NT2/D1 (cell line): ENCODE results near the gene CFAP61.
"Not testable (repeated sequence)": the region's sequence is repeated elsewhere in the genome, so short reads cannot be mapped to it uniquely, and the experiment has no call there.

Experiments
- DNase-seq: peaks from one replicate; pipeline ENCODE4 v3.0.0-alpha.2; 2011; ENCODE audit warnings: low read depth, low spot score
- H3K27me3 ChIP-seq: 2 replicates; pipeline ENCODE4 v1.6.0; 2011; ENCODE audit warnings: mild to moderate bottlenecking; ENCODE audit not compliant: insufficient read length, insufficient read depth
- H3K36me3 ChIP-seq: 2 replicates; pipeline ENCODE4 v1.6.1; 2011; ENCODE audit warnings: mild to moderate bottlenecking, low read length, mixed read lengths; ENCODE audit not compliant: insufficient read depth, insufficient read length
- H3K4me1 ChIP-seq: 2 replicates; pipeline ENCODE4 v1.5.1; 2011; ENCODE audit not compliant: insufficient read depth, insufficient read length
- H3K4me3 ChIP-seq: 2 replicates; pipeline ENCODE4 v1.5.1; 2011; ENCODE audit warnings: low read depth; ENCODE audit not compliant: insufficient read length
- H3K9ac ChIP-seq: 2 replicates; pipeline ENCODE4 v1.6.0; 2011; ENCODE audit warnings: low read depth; ENCODE audit not compliant: insufficient read length
- H3K9me3 ChIP-seq: 2 replicates; pipeline ENCODE4 v1.5.1; 2011; ENCODE audit warnings: mild to moderate bottlenecking, low read length; ENCODE audit not compliant: insufficient read depth
- SUZ12 ChIP-seq: IDR thresholded peaks from 2 replicates; pipeline ENCODE4 v1.6.1; 2011; ENCODE audit not compliant: insufficient read length, insufficient read depth; ENCODE audit errors: extremely low read depth
- YY1 ChIP-seq: IDR thresholded peaks from 2 replicates; pipeline ENCODE4 v1.6.1; 2011; ENCODE audit not compliant: insufficient read length, insufficient read depth
- ZNF274 ChIP-seq: IDR thresholded peaks from 2 replicates; pipeline ENCODE4 v1.6.1; 2011; ENCODE audit warnings: mild to moderate bottlenecking, low read depth, low read length

The CFAP61 gene, protein sequence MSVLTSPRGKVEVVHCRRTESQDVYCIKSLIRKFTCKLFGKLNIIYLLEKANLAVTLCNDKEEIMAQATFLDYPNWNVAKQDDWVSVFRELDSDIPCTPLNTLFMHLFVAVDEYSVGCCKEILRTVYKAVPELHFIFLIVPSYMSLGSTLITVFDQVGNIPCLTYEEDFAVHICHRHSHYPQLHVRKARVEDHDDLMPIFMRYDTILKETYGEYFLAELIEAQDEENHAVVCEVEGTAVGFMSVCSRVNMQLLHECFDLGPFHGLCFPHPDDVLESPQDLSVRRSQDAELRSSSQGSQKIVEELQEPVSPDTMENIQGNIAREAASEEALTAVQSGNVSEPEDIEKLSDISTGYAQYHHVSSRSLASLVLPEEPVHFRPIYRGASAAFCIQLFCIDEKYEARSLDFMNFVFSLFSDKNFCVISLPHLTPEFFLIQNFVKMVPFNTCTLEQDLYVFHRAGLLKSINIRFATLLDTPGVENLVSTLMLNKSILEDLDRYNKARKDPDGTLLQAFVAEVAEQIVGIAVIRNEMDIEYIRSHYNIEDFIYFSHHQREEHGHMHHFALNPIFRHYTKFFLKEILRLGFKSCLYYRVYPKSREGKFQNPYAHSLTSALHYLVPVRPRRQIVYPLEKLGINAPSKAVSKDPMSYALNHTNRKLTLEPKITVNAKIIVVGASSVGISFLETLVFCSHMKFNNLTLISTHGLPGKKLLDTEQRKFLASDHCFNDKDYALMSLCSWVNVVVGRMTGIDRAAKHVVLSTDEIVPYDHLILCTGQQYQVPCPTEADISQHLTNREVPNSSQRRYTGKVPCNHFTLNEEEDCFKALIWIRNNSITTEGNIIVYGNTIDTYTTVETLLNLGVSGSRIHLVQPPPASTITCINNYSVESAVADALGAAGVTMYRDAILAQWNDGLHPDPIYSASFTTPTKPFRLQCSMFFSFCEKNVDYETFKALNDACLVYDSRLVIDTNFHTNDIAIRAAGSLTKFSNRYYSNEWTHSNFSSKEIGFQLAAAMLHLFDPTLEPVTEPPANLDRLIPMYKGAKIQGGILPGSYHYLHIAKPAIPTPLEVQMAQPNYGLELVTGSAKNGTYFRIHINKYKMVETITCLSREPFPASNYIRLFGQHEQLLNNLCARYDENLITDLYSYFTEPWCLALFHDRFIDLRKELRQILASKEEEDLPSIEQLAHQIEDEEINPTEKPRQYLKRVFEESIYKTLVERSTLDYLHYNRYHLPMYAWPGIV

DNA sequence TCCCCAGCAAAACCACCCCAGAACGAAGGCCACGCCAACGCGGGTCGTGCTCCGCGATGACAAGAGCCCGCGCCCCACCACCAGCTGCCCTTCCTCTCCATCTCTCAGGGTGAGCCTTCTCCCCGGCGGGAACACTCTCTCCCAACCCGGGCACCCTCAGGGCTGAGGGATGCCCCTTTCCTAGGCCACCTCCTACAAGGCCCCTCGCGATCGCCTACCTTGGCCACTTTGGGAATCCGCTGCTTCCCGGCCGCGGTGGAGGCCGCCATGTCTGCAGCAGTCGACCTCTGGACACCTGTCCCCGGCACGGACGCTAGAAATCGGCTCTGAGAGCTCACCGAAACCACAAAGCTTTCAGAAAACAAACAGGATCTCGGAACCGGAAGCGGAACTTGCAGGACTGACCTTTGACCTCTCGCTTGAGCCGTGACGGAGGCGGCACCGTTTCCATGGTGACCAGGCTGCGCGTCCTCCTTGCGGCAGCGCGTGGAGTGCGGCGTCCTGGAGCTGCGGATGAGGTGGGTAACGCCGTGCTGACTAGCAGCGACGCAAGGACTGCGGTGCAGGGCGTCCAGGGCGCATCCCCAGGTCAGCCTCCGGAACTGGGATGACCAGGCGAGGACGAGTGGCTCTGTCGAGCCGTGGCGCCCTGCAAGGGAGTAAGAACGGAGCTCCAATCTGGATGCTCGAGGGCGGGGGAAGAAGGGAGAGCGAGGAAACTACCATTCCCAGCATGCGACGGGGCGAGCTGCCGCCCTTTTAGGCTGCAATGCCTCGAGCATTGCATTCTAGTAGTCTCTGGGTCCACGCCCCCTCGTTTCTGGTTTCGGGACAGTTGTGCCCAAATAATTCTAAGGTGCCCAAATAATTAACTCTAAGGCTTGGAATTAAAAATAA is at the start of gene CFAP61, which contains the start of gene CRNKL1:
Gene CFAP61, plus strand, starts transcription at position 459 of the 897 bp plus-strand sequence. CDS start 4,122 bp downstream, outside the sequence.
Gene CRNKL1, minus strand, starts transcription at position 393 of the 897 bp plus-strand sequence. Its CDS starts 124 bp downstream, at position 269.
- Histone ChIP-seq H3K4me1 (no peaks in the 10 kb centered on the region), H3K36me3 (peaks cover 34% of the 10 kb centered on the region), H3K27me3 (no peaks in the 10 kb centered on the region), H3K9ac (peak within 1 kb of the TSS; percentile 95), H3K4me3 (peak within 1 kb of the TSS; percentile 89), H3K9me3 (no peaks in the 10 kb centered on the region)
- TF ChIP-seq ZNF274 (no peak), YY1 (no peak), SUZ12 (no peak)
- DNase-seq, result peak; percentile 89

DNA sequence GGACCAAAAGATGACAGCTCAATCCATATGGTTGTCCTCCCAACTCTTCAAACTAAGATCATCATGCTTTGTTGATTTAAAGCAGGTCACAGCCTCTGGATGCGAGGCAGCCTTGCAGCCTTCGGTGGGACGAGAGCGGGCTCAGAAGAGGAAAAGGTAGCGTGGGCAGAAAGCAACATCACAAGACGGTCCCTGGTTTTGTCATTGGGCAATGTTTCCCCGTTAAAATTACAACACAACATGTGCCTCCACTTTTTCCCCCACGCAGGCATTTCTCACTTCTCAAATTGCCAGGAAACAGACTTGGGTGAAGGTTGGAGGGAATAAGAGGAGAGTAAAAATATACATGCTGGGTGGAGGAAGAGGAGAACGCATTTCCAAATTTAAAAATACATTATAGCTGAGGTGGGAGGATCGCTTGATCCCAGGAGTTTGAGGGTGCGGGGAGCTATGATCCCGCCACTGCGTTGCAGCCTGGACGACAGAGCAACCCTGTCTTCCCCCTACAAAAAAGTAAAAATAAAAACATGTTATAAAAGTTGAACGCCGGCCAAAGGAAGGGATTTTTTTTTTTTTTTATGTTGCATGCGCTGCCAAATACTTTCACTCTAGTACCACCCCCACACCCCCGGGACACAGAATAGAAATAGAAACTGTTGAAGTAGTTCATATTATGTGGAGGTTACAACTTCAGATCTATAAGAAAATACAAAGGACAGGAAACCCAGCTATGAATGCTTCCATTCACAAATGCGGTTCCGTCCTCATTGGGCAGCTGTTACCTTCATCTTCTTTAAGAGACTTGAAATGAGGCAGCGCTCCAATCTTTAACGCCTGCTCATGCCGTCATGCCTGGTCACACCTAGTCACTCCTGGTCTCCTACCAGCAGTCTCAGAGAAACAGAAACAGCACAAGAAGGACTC is 49.0 kb upstream of the CFAP61 start:
- no peak for DNase-seq
- Histone ChIP-seq H3K27me3 (no peaks in the 10 kb centered on the region), H3K9ac (no peak overlapping the region), H3K4me3 (no peak overlapping the region), H3K9me3 (no peaks in the 10 kb centered on the region), H3K36me3 (peaks cover 5% of the 10 kb centered on the region), H3K4me1 (no peaks in the 10 kb centered on the region)
- TF ChIP-seq SUZ12 (no peak), ZNF274 (no peak), YY1 (no peak)

GRCh38 chr20:20003955-20004322 is 48.4 kb upstream of the CFAP61 start:
- not testable (repeated sequence) for H3K27me3 ChIP-seq, H3K9me3 ChIP-seq, H3K36me3 ChIP-seq, H3K9ac ChIP-seq, H3K4me1 ChIP-seq, DNase-seq, H3K4me3 ChIP-seq

DNA sequence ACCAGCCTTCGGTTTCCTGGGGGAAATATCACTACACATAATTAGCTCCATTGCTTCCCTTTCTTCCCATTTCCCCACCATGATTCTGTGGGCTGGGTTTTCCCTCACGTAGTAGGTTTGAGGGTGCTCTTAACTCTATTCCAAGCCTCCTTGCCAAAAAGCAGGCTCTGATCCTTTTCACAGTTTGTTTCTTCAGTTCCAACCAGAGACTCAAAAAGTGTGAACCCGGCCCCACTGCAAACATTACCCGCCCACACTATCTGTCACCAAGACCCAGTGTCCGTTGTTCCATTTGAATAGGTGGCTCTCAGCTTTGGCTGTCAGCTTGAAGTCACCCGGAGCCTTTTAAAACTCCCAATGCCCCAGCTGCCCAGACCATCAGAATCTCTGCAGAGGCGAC is 47.0 kb upstream of the CFAP61 start:
- TF ChIP-seq YY1, result no peak
- no peak for TF ChIP-seq SUZ12
- TF ChIP-seq ZNF274, result no peak
- H3K4me1 ChIP-seq, result peaks cover 4% of the 10 kb centered on the region
- peaks cover 5% of the 10 kb centered on the region for H3K36me3 ChIP-seq
- H3K9me3 ChIP-seq, result no peaks in the 10 kb centered on the region
- no peak for DNase-seq
- H3K9ac ChIP-seq, result no peak overlapping the region
- H3K27me3 ChIP-seq, result no peaks in the 10 kb centered on the region
- no peak overlapping the region for H3K4me3 ChIP-seq

DNA sequence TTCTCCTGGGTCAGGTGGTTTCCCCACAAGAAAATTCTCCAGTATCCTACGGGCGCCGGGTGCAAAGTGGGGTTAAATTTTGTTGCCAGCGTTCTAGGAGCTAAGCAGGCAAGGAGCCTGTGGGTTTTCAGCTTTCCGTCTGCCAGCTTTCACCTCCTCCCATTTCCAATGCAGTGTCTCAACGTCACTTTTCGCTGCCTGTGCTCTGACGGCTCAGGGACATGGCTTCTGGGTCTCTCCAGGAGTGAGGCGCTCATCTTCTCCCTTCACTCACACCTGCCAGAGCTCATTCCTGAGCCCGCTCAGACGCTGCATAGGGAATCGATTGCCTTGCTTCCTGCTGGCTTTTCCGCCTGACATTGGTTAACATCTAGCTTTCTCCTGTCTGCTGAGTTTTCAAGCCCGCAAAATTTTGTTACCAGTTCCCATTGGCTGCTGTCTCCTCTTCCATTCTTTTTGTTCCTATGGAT is 42.5 kb upstream of the CFAP61 start:
- Histone ChIP-seq H3K4me3 (no peak overlapping the region), H3K4me1 (peaks cover 4% of the 10 kb centered on the region), H3K9me3 (no peaks in the 10 kb centered on the region), H3K36me3 (no peaks in the 10 kb centered on the region), H3K27me3 (no peaks in the 10 kb centered on the region), H3K9ac (no peak overlapping the region)
- no peak for TF ChIP-seq YY1
- no peak for TF ChIP-seq ZNF274
- no peak for TF ChIP-seq SUZ12
- no peak for DNase-seq
